OCI-LY1 (cell line): ENCODE results near the gene TUBA1C.
"Not testable (repeated sequence)": the region's sequence is repeated elsewhere in the genome, so short reads cannot be mapped to it uniquely, and the experiment has no call there.

Source experiments
- H2AFZ ChIP-seq: fragments of 200-600 bp; sonication (generic), shearing (Covaris generic); 2 replicates; pipeline ENCODE4 v1.6.0; 2014; ENCODE audit warnings: antibody characterized with exemption, mild to moderate bottlenecking, low read length
- H3F3A ChIP-seq: fragments of 200-600 bp; sonication (generic), shearing (Covaris generic); 2 replicates; pipeline ENCODE4 v1.6.0; 2014; ENCODE audit warnings: mild to moderate bottlenecking, antibody characterized with exemption, low read length, moderate library complexity; ENCODE audit not compliant: insufficient read depth
- H3K27ac ChIP-seq: fragments of 200-600 bp; sonication (generic); 2 replicates; pipeline ENCODE4 v1.5.1; 2014; ENCODE audit warnings: low read length, mixed run types, mild to moderate bottlenecking, low read depth; ENCODE audit not compliant: poor library complexity, severe bottlenecking
- H3K27me3 ChIP-seq: fragments of 200-600 bp; sonication (generic); 2 replicates; pipeline ENCODE4 v1.6.0; 2014; ENCODE audit warnings: antibody characterized with exemption, mild to moderate bottlenecking, low read length, moderate library complexity; ENCODE audit not compliant: insufficient read depth
- H3K36me3 ChIP-seq: fragments of 200-600 bp; sonication (generic); 2 replicates; pipeline ENCODE4 v1.6.1; 2014; ENCODE audit warnings: mild to moderate bottlenecking, antibody characterized with exemption, low read length, moderate library complexity, mixed read lengths; ENCODE audit not compliant: insufficient read depth
- H3K4me1 ChIP-seq: fragments of 200-600 bp; sonication (generic); 2 replicates; pipeline ENCODE4 v1.5.1; 2014; ENCODE audit warnings: mild to moderate bottlenecking, low read length, moderate library complexity; ENCODE audit not compliant: insufficient read depth, severe bottlenecking
- H3K4me2 ChIP-seq: fragments of 200-600 bp; sonication (generic), shearing (Covaris generic); 2 replicates; pipeline ENCODE4 v1.6.1; 2014; ENCODE audit warnings: low read length
- H3K4me3 ChIP-seq: fragments of 200-600 bp; sonication (generic); 2 replicates; pipeline ENCODE4 v1.5.1; 2014; ENCODE audit warnings: low read length, low read depth, mild to moderate bottlenecking, mixed read lengths; ENCODE audit not compliant: poor library complexity, severe bottlenecking
- H3K79me2 ChIP-seq: fragments of 200-600 bp; shearing (Covaris generic); 2 replicates; pipeline ENCODE4 v1.6.1; 2016; ENCODE audit warnings: mixed run types, low read length, mixed read lengths; ENCODE audit not compliant: insufficient read depth
- H3K9ac ChIP-seq: fragments of 200-600 bp; sonication (generic), shearing (Covaris generic); 2 replicates; pipeline ENCODE4 v1.6.1; 2014; ENCODE audit warnings: mild to moderate bottlenecking, low read length, mixed read lengths
- H3K9me2 ChIP-seq: fragments of 200-600 bp; sonication (generic), shearing (Covaris generic); 2 replicates; pipeline ENCODE4 v1.6.1; 2014; ENCODE audit warnings: low read depth, mild to moderate bottlenecking, low read length, mixed read lengths
- H3K9me3 ChIP-seq: fragments of 200-600 bp; shearing (Covaris generic); 2 replicates; pipeline ENCODE4 v1.6.1; 2014; ENCODE audit warnings: low read length, mixed read lengths
- H4K20me1 ChIP-seq: fragments of 200-600 bp; sonication (generic), shearing (Covaris generic); 2 replicates; pipeline ENCODE4 v1.6.0; 2016; ENCODE audit warnings: mild to moderate bottlenecking, low read length; ENCODE audit not compliant: insufficient read depth
- CTCF ChIP-seq: fragments of 200-600 bp; sonication (generic), shearing (Covaris generic); IDR thresholded peaks from 2 replicates; pipeline ENCODE4 v1.5.1; 2017; ENCODE audit warnings: mild to moderate bottlenecking, antibody characterized with exemption, low read length, moderate library complexity, mixed read lengths
- EZH2 ChIP-seq: fragments of 200-600 bp; sonication (generic), shearing (Covaris generic); IDR thresholded peaks from 2 replicates; pipeline ENCODE4 v1.8.0; 2017; ENCODE audit warnings: borderline replicate concordance, mixed run types, mild to moderate bottlenecking, antibody characterized with exemption, low read length, moderate library complexity, mixed read lengths

TUBA1C gene

GRCh38 chr12:49244176-49244575 is 20.7 kb upstream of the TUBA1C start:
- no peak for TF ChIP-seq CTCF
- TF ChIP-seq EZH2 = no peak
- no peaks in the 10 kb centered on the region for H3K36me3 ChIP-seq
- no peak overlapping the region for H3K9ac ChIP-seq
- no peak overlapping the region for H3K4me2 ChIP-seq
- H3K9me3 ChIP-seq = no peaks in the 10 kb centered on the region
- no peaks in the 10 kb centered on the region for H4K20me1 ChIP-seq
- no peak overlapping the region for H2AFZ ChIP-seq
- no peak overlapping the region for H3K4me3 ChIP-seq
- no peaks in the 10 kb centered on the region for H3F3A ChIP-seq
- no peaks in the 10 kb centered on the region for H3K9me2 ChIP-seq
- H3K79me2 ChIP-seq = no peaks in the 10 kb centered on the region
- H3K27me3 ChIP-seq = no peaks in the 10 kb centered on the region
- H3K27ac ChIP-seq = no peak overlapping the region
- H3K4me1 ChIP-seq = no peaks in the 10 kb centered on the region

- Histone ChIP-seq H3K36me3 (no peaks in the 10 kb centered on the region), H3K9ac (no peak overlapping the region), H4K20me1 (no peaks in the 10 kb centered on the region), H3K9me2 (no peaks in the 10 kb centered on the region), H3K4me2 (no peak overlapping the region), H3K4me3 (no peak overlapping the region), H3K9me3 (no peaks in the 10 kb centered on the region), H3K27ac (no peak overlapping the region), H2AFZ (no peak overlapping the region), H3K4me1 (no peaks in the 10 kb centered on the region), H3K27me3 (no peaks in the 10 kb centered on the region), H3F3A (no peaks in the 10 kb centered on the region), H3K79me2 (no peaks in the 10 kb centered on the region)
- TF ChIP-seq EZH2 = no peak
- TF ChIP-seq CTCF = no peak
These were observed 13.5 kb upstream of the TUBA1C start for GRCh38 chr12:49251357-49251756.

GRCh38 chr12:49253033-49253623 is 11.8 kb upstream of the TUBA1C start:
- Histone ChIP-seq H3K4me2 (no peak overlapping the region), H3F3A (no peaks in the 10 kb centered on the region), H3K4me1 (peaks cover 9% of the 10 kb centered on the region), H3K9me3 (no peaks in the 10 kb centered on the region), H4K20me1 (no peaks in the 10 kb centered on the region), H3K79me2 (no peaks in the 10 kb centered on the region), H2AFZ (no peak overlapping the region), H3K27me3 (no peaks in the 10 kb centered on the region), H3K4me3 (no peak overlapping the region), H3K27ac (no peak overlapping the region), H3K36me3 (no peaks in the 10 kb centered on the region), H3K9me2 (no peaks in the 10 kb centered on the region), H3K9ac (no peak overlapping the region)
- TF ChIP-seq CTCF (no peak), EZH2 (no peak)

GRCh38 chr12:49255456-49255855 is 9.4 kb upstream of the TUBA1C start:
- H3K4me1 ChIP-seq = peaks cover 10% of the 10 kb centered on the region
- not testable (repeated sequence) for H3K27me3 ChIP-seq, H3K4me3 ChIP-seq, H3K9me2 ChIP-seq, H3K79me2 ChIP-seq, H3K4me2 ChIP-seq, H2AFZ ChIP-seq, H3F3A ChIP-seq, H3K27ac ChIP-seq, H3K9me3 ChIP-seq, H3K9ac ChIP-seq, H3K36me3 ChIP-seq, H4K20me1 ChIP-seq
